IPS-15b (cell line): Measurements from ENCODE around the gene MBD3L4.
"Not testable (repeated sequence)": the region's sequence is repeated elsewhere in the genome, so short reads cannot be mapped to it uniquely, and the experiment has no call there.

Source experiments
- H3K27me3 ChIP-seq: one replicate; pipeline ENCODE4 v1.6.1; 2013; ENCODE audit warnings: low read length; ENCODE audit not compliant: control insufficient read depth, insufficient read depth
- H3K36me3 ChIP-seq: one replicate; pipeline ENCODE4 v1.6.1; 2013; ENCODE audit warnings: low read length; ENCODE audit not compliant: control insufficient read depth, insufficient read depth
- H3K4me1 ChIP-seq: one replicate; pipeline ENCODE4 v1.6.1; 2013; ENCODE audit warnings: mild to moderate bottlenecking, low read length; ENCODE audit not compliant: control insufficient read depth, insufficient read depth
- H3K4me3 ChIP-seq: one replicate; pipeline ENCODE4 v1.5.1; 2013; ENCODE audit warnings: low read depth, low read length
- H3K9ac ChIP-seq: one replicate; pipeline ENCODE4 v1.6.1; 2013; ENCODE audit warnings: low read depth, mild to moderate bottlenecking, low read length
- H3K9me3 ChIP-seq: one replicate; pipeline ENCODE4 v1.6.1; 2013; ENCODE audit warnings: mild to moderate bottlenecking, low read length; ENCODE audit not compliant: control insufficient read depth, insufficient read depth

MBD3L4 gene

DNA sequence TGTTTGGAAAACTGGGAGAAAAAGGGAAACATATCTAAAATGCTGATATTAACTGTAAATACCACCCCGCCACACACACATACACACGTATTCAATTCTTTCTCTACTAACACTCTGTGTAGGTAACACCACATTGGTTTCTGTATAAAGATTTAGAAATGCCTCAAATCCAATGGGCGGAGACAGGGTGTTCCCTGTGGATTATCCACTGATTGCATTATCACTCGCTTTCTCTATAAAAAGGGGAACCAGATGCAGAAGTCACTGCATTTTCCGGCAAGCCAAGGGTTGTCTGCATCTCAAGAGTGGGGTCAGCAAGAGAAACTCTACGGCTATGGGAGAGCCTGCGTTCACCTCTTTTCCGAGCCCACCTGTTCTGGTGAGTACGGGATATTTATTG lies 9.7 kb downstream of the MBD3L4 start, which contains the start of gene MBD3L5:
MBD3L5 (plus strand) TSS at position 301 of the 400 bp plus-strand sequence; CDS start at position 335, 34 bp downstream.
- not testable (repeated sequence) for H3K9me3 ChIP-seq, H3K9ac ChIP-seq, H3K4me3 ChIP-seq

GRCh38 chr19:7028790-7029189 lies 11.2 kb downstream of the MBD3L4 start:
- H3K27me3 ChIP-seq, H3K36me3 ChIP-seq, H3K9me3 ChIP-seq, H3K9ac ChIP-seq, H3K4me1 ChIP-seq, H3K4me3 ChIP-seq: not testable (repeated sequence)

More for the DNA sequence above, 9.7 kb downstream of the MBD3L4 start, which contains the start of gene MBD3L5:
- not testable (repeated sequence) for H3K36me3 ChIP-seq, H3K4me1 ChIP-seq, H3K27me3 ChIP-seq

DNA sequence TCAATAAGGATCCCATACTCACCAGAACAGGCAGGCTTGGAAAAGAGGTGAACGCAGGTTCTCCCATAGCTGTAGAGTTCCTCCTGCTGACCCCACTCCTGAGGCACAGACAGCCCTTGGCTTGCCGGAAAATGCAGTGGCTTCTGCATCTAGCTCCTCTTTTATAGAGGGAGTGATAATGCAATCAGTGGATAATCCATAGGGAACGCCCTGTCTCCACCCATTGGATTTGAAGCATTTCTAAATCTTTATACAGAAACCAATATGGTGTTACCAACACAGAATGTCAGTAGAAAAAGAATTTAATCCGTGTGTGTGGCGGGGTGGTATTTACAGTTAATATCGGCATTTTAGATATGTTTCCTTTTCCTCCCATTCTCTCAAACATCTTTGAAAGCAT lies 18.6 kb downstream of the MBD3L4 start, which contains the start of gene MBD3L2B:
MBD3L2B (minus strand) TSS at position 101 of the 400 bp plus-strand sequence; CDS start at position 67, 34 bp downstream.
- H3K9me3 ChIP-seq, H3K9ac ChIP-seq, H3K4me3 ChIP-seq, H3K4me1 ChIP-seq, H3K27me3 ChIP-seq, H3K36me3 ChIP-seq: not testable (repeated sequence)

DNA sequence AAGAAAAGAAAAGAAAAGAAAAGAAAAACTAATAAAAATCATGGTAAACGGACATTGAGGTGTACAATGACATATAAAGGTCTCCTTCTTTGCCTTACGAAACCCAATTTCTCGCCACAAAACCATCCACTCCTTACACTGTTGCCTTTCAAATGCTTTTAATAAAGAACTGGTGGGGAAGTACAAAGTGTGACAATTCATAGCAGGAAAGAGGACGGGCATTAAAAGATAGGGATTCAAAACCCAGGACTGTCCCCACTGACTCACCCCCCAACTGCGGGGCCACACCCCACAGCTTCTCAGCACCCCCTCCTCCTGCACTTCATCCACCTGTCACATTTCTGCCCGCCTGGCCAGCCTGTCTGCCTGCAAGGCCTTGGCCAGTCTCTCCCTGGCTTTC lies 21.2 kb downstream of the MBD3L4 start:
- no peaks in the 10 kb centered on the region for H3K9me3 ChIP-seq
- H3K27me3 ChIP-seq, result no peaks in the 10 kb centered on the region
- H3K36me3 ChIP-seq, result no peaks in the 10 kb centered on the region
- H3K4me3 ChIP-seq, result no peak overlapping the region
- H3K9ac ChIP-seq, result no peak overlapping the region
- H3K4me1 ChIP-seq, result no peaks in the 10 kb centered on the region

DNA sequence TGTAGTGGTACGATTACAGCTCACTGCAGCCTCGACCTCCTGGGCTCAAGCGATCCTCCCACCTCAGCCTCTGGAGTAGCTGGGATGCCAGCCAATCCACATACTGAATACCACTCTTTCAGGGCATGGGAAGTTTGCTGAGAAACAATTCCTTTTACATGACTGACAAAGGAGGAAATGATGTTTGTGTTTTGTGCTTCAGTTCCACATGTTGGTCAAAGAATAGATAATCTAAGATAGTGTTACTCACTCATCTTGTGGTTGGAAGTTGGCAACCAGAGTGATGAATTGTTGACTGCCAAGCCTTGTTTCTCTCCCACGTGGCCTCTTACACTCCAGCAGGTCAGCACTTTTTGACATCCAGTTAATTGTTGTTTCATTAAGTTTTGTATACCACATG lies 26.3 kb downstream of the MBD3L4 start:
- Histone ChIP-seq H3K9me3 (peaks cover 2% of the 10 kb centered on the region), H3K4me1 (no peaks in the 10 kb centered on the region), H3K4me3 (no peak overlapping the region), H3K36me3 (no peaks in the 10 kb centered on the region), H3K9ac (no peak overlapping the region), H3K27me3 (no peaks in the 10 kb centered on the region)

- H3K9me3 ChIP-seq, result peaks cover 2% of the 10 kb centered on the region
- H3K4me1 ChIP-seq, result no peaks in the 10 kb centered on the region
These were observed 29.0 kb downstream of the MBD3L4 start for GRCh38 chr19:7010722-7011593.

DNA sequence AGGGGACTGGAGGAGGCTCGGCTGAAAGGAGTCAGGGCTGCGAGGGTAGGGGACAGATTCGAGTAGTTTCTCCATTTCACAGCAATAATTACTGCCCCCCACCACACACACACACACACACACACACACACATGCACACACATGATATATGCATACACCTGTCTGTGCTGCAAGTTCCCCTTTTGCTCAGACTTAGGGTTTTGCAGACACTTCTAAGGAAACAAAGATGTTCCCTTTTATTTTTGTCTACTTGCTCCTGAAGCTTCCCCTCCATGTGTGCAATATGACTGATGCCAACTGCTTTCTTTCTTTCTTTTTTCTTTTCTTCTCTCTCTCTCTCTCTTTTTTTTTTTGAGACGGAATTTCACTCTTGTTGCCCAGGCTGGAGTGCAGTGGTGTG lies 32.1 kb downstream of the MBD3L4 start:
- Histone ChIP-seq H3K36me3 (no peaks in the 10 kb centered on the region), H3K9me3 (peaks cover 4% of the 10 kb centered on the region), H3K27me3 (no peaks in the 10 kb centered on the region), H3K4me3 (no peak overlapping the region), H3K9ac (no peak overlapping the region), H3K4me1 (no peaks in the 10 kb centered on the region)

More at GRCh38 chr19:7010722-7011593, 29.0 kb downstream of the MBD3L4 start:
- Histone ChIP-seq H3K36me3 (no peaks in the 10 kb centered on the region), H3K9ac (no peak overlapping the region), H3K4me3 (no peak overlapping the region), H3K27me3 (no peaks in the 10 kb centered on the region)

- Histone ChIP-seq H3K27me3 (no peaks in the 10 kb centered on the region), H3K9ac (no peak overlapping the region), H3K4me3 (no peak overlapping the region), H3K36me3 (no peaks in the 10 kb centered on the region), H3K4me1 (no peaks in the 10 kb centered on the region), H3K9me3 (peaks cover 2% of the 10 kb centered on the region)
These were observed 33.8 kb downstream of the MBD3L4 start for GRCh38 chr19:7006135-7006704.

GRCh38 chr19:7004313-7004931 lies 35.6 kb downstream of the MBD3L4 start:
- H3K9me3 ChIP-seq, result peaks cover 6% of the 10 kb centered on the region

GRCh38 chr19:7000816-7001215 lies 39.2 kb downstream of the MBD3L4 start:
- H3K4me3 ChIP-seq, result no peak overlapping the region
- no peaks in the 10 kb centered on the region for H3K36me3 ChIP-seq
- no peak overlapping the region for H3K9ac ChIP-seq
- no peaks in the 10 kb centered on the region for H3K27me3 ChIP-seq
- no peaks in the 10 kb centered on the region for H3K4me1 ChIP-seq
- peaks cover 12% of the 10 kb centered on the region for H3K9me3 ChIP-seq

More at GRCh38 chr19:7004313-7004931, 35.6 kb downstream of the MBD3L4 start:
- Histone ChIP-seq H3K36me3 (no peaks in the 10 kb centered on the region), H3K4me1 (no peaks in the 10 kb centered on the region), H3K9ac (no peak overlapping the region), H3K4me3 (no peak overlapping the region), H3K27me3 (no peaks in the 10 kb centered on the region)

DNA sequence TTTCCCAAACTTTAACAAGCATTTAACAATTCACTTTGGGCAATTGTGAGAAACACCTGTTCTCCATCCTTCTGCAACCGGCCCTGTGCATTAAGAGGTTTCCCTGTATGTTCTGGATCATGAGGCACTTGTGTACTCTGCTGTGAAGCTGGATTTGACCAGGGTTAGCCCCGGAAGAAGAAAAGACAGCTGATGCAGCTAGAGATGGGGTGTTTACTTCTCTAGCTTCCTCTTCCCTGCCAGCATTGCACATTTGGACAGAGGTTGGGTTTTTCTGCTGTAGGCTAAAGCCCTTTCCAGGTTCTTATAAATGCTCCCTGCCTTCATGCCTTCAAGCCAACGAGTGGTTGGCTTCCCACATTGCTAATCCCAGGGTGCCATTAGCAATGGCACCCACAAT lies 39.6 kb downstream of the MBD3L4 start:
- Histone ChIP-seq H3K9ac (no peak overlapping the region), H3K27me3 (no peaks in the 10 kb centered on the region), H3K36me3 (no peaks in the 10 kb centered on the region), H3K9me3 (peaks cover 16% of the 10 kb centered on the region), H3K4me1 (no peaks in the 10 kb centered on the region), H3K4me3 (no peak overlapping the region)
